H1 (cell line): ENCODE results near the gene RHBDF1. TPM values are rescaled to one million over a fixed set of nuclear protein-coding genes. Genes with fewer than 3 reads are reported as not detected.

Source experiments
- BCL11A ChIP-seq, 2 experiments: IDR thresholded peaks; one replicate each; pipeline ENCODE4 v1.6.1; 2011; ENCODE audit warnings: low read depth in 2 of 2, low read length in 2 of 2, mild to moderate bottlenecking in 2 of 2
- BRCA1 ChIP-seq: IDR thresholded peaks from 2 replicates; pipeline ENCODE4 v1.6.1; 2012; ENCODE audit warnings: low read depth, low read length, improper control_type of control experiment
- CHD1 ChIP-seq: IDR thresholded peaks from 2 replicates; pipeline ENCODE4 v1.6.1; 2012; ENCODE audit warnings: low read depth, low read length, improper control_type of control experiment
- CHD2 ChIP-seq: IDR thresholded peaks from 2 replicates; pipeline ENCODE4 v1.6.1; 2012; ENCODE audit warnings: low read length, improper control_type of control experiment
- CREB1 ChIP-seq: IDR thresholded peaks from 2 replicates; pipeline ENCODE4 v1.6.1; 2012; ENCODE audit warnings: inconsistent platforms
- EGR1 ChIP-seq: IDR thresholded peaks from 2 replicates; pipeline ENCODE4 v1.6.1; 2011; ENCODE audit warnings: low read depth, low read length, borderline replicate concordance
- GABPA ChIP-seq: IDR thresholded peaks from 2 replicates; pipeline ENCODE4 v1.6.1; 2011; ENCODE audit warnings: mild to moderate bottlenecking, low read length, moderate library complexity, borderline replicate concordance; ENCODE audit not compliant: insufficient read depth
- HDAC2 ChIP-seq, 2 experiments: fragments of 300-600 bp in 1 of 2; sonication (generic) in 1 of 2; IDR thresholded peaks; 2 replicates each; pipeline ENCODE4 v1.6.1; 2011 to 2012; ENCODE audit warnings: low read depth in 2 of 2, low read length in 2 of 2, mild to moderate bottlenecking in 2 of 2, moderate library complexity in 2 of 2, borderline replicate concordance in 1 of 2, inconsistent platforms in 1 of 2
- KDM1A ChIP-seq: fragments of 200-600, 300-600 bp; sonication (generic); IDR thresholded peaks from 2 replicates; pipeline ENCODE4 v1.7.1; 2016; ENCODE audit warnings: mild to moderate bottlenecking, low read length, borderline replicate concordance
- KDM5A ChIP-seq: fragments of 200-600 bp; IDR thresholded peaks from 2 replicates; pipeline ENCODE4 v1.7.1; 2012; ENCODE audit warnings: mild to moderate bottlenecking, low read length, inconsistent platforms, mixed read lengths
- NRF1 ChIP-seq: IDR thresholded peaks from 2 replicates; pipeline ENCODE4 v1.6.1; 2011; ENCODE audit warnings: mild to moderate bottlenecking, low read depth, low read length, improper control_type of control experiment
- POLR2A ChIP-seq, 2 experiments: IDR thresholded peaks; 1 replicate in 1 of 2; 2 replicates in 1 of 2; pipeline ENCODE4 v1.6.1; 2011; ENCODE audit warnings: low read depth in 2 of 2, low read length in 2 of 2, mild to moderate bottlenecking in 2 of 2; ENCODE audit errors: control extremely low read depth in 1 of 2
- SIRT6 ChIP-seq: IDR thresholded peaks from one replicate; pipeline ENCODE4 v1.7.1; 2012; ENCODE audit warnings: low read length, inconsistent platforms
- SP1 ChIP-seq: IDR thresholded peaks from 2 replicates; pipeline ENCODE4 v1.6.1; 2011; ENCODE audit warnings: low read depth, low read length
- SP4 ChIP-seq: IDR thresholded peaks from 2 replicates; pipeline ENCODE4 v1.6.1; 2012; ENCODE audit warnings: low read length, inconsistent platforms
- SRF ChIP-seq: IDR thresholded peaks from 2 replicates; pipeline ENCODE4 v1.6.1; 2011; ENCODE audit warnings: mild to moderate bottlenecking, low read depth, low read length, moderate library complexity
- SUZ12 ChIP-seq: fragments of 200-600 bp; sonication (generic); IDR thresholded peaks from 2 replicates; pipeline ENCODE4 v1.6.1; 2012; ENCODE audit warnings: mild to moderate bottlenecking, inconsistent platforms, low read length, moderate library complexity, mixed read lengths
- YY1 ChIP-seq: IDR thresholded peaks from 2 replicates; pipeline ENCODE4 v1.6.1; 2011; ENCODE audit warnings: low read depth, mild to moderate bottlenecking, low read length
- polyA plus RNA-seq, 7 experiments: library from polyadenylated mRNA; depleted of rRNA in 3 of 7; stranded (reverse) in 5 of 7; unstranded in 2 of 7; fragments of >200 nt in 5 of 7; fragments of 200-250 nt in 2 of 7; gene quantifications; 1 replicate in 5 of 7; 2 replicates in 1 of 7; 4 replicates in 1 of 7; pipeline versions ENCODE4 v1.2.1 to v1.2.3, GENCODE V29; 2011 to 2013; ENCODE audit warnings: missing spikeins in 2 of 7, mixed read lengths in 2 of 7
- total RNA-seq: library from RNA; stranded (reverse); fragmentation: NEBNext Ultra II Directional; extraction: Animal tissue kit (Norgen Biotek cat#: 25700); gene quantifications from 2 replicates; pipeline ENCODE4 v1.2.1, GENCODE V29; 2021
- TF ChIP-seq, protein P1 (sequence below): IDR thresholded peaks from 2 replicates; pipeline ENCODE4 v1.6.1; 2012; ENCODE audit warnings: low read length, inconsistent platforms
- TF ChIP-seq, protein P2 (sequence below): IDR thresholded peaks from 2 replicates; pipeline ENCODE4 v1.6.1; 2012; ENCODE audit warnings: inconsistent platforms
- TF ChIP-seq, protein P3 (sequence below): IDR thresholded peaks from 2 replicates; pipeline ENCODE4 v1.6.1; 2012; ENCODE audit warnings: inconsistent platforms
- TF ChIP-seq, protein P4 (sequence below): IDR thresholded peaks from 2 replicates; pipeline ENCODE4 v1.6.1; 2011; ENCODE audit warnings: low read depth, mild to moderate bottlenecking, low read length; ENCODE audit not compliant: insufficient read depth

The RHBDF1 gene
- total and polyA plus RNA-seq, 2 of the 8 experiments (the other 6 are each of a cell fraction or from before 2014, with no cell fraction given), result 37.4 to 51.6 TPM

DNA sequence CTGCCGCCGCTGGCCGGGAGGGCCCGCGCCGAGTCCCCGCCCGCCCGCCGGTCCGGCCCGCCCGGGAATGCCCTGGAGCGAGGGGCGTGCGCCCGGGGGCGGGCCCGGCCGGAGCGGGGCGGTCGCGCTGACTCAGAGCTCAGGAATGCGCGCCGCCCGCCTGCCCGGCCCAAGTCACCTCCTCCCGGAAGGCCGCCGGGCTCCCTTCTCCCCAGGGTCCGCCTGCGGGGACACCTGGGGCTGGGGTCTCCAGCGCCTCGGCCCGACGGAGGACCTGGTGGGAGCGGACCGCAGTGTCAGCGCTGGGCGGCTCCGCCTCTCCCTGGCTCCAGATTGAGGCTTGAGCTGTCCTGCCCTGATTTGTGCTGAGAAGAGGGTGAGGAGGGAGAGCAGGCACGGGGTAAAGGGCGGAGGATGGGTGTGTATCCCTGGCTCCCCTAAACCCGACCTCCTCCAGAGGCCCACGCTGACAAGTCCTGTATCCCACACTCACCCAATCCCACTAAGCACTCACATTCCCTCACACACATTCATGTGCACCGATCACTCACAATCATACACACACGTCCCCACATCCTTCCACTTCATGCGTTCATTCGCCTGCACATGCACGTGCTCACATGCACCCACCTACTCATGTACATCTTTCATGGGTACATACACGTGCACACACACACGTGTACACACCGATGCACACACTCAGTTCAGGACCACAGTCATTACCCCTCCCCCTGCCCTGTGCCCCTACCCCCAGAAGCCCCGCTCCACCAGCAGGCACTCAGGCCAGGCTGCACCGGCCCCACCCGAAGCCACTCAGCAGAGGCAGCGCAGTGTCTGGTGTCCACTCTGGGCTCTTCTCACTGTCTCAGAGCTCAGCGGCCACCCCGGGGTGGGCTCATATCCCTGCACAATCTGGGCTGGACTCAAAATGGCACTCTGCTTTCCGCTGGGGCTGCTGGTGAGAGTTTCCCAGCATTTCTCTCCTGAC, at the start of gene RHBDF1 (continued):
- TF ChIP-seq, protein P1, sequence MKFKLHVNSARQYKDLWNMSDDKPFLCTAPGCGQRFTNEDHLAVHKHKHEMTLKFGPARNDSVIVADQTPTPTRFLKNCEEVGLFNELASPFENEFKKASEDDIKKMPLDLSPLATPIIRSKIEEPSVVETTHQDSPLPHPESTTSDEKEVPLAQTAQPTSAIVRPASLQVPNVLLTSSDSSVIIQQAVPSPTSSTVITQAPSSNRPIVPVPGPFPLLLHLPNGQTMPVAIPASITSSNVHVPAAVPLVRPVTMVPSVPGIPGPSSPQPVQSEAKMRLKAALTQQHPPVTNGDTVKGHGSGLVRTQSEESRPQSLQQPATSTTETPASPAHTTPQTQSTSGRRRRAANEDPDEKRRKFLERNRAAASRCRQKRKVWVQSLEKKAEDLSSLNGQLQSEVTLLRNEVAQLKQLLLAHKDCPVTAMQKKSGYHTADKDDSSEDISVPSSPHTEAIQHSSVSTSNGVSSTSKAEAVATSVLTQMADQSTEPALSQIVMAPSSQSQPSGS, result no peak
- TF ChIP-seq, protein P2, sequence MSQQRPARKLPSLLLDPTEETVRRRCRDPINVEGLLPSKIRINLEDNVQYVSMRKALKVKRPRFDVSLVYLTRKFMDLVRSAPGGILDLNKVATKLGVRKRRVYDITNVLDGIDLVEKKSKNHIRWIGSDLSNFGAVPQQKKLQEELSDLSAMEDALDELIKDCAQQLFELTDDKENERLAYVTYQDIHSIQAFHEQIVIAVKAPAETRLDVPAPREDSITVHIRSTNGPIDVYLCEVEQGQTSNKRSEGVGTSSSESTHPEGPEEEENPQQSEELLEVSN, result 0 out of 2 replicates have a peak, but pooled peaks have one; percentile 24
- TF ChIP-seq SP1 (no peak), SP4 (no peak), SIRT6 (no peak), CHD1 (no peak), CHD2 (no peak), BCL11A (IDR thresholded peaks at IDR 0.05; ENCODE audit: low read depth in 2 of 2, low read length in 2 of 2) (no peak), NRF1 (no peak), POLR2A (IDR thresholded peaks at IDR 0.05; ENCODE audit: control extremely low read depth in 1 of 2, low read depth in 2 of 2, low read length in 2 of 2) (no peak), SUZ12 (no peak), BRCA1 (no peak), YY1 (no peak), CREB1 (no peak), KDM1A (peak; percentile 80; the same call in 1 of the 2 replicates), HDAC2 (IDR thresholded peaks at IDR 0.05; ENCODE audit: borderline replicate concordance in 1 of 2, low read depth in 2 of 2, low read length in 2 of 2) (no peak), KDM5A (no peak), SRF (no peak), GABPA (no peak), EGR1 (no peak)
- TF ChIP-seq, protein P3, sequence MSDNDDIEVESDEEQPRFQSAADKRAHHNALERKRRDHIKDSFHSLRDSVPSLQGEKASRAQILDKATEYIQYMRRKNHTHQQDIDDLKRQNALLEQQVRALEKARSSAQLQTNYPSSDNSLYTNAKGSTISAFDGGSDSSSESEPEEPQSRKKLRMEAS, result no peak; the same call in 1 of the 2 replicates
- TF ChIP-seq, protein P4, sequence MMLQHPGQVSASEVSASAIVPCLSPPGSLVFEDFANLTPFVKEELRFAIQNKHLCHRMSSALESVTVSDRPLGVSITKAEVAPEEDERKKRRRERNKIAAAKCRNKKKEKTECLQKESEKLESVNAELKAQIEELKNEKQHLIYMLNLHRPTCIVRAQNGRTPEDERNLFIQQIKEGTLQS, result 0 out of 2 replicates have a peak, but pooled peaks have one; percentile 23
